Activated CD4-positive, CD25-positive, alpha-beta regulatory T cell treated with anti-CD3 and anti-CD28 coated beads, Interleukin-2, amount 50 U/mL, for 24 hours (primary cell): Measurements from ENCODE around the gene CLRN3.

ENCODE experiments used
- ATAC-seq, 2 donors: fragments of 150-1000 bp; cut with Tn5 transposase; one replicate each; pipeline ENCODE4 v1.10.0; 2021; ENCODE audit warnings: mild to moderate bottlenecking in 1 of 2, moderate library complexity in 1 of 2

The CLRN3 gene

GRCh38 chr10:127899766-127900387 lies 7.1 kb upstream of the CLRN3 start:
- no peak for ATAC-seq

GRCh38 chr10:127897177-127897576 lies 4.4 kb upstream of the CLRN3 start:
- ATAC-seq: no peak

DNA sequence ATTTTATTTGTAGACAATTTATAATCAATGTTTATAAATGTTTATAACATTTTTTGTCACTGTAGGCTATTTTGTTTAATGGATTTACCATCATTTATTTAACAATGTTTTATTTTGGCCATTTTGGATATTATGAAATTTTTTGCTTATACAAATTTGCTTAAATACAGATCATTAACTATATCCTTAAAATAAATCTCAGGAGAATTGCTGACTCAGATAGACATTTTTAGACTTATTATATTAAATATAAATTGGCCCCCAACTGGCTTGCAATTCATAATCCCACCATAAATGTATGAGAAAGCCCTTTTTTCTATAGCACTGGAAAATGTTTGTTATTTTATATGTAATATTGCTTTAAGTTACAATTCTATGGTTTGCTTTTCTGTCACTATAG lies 3.8 kb upstream of the CLRN3 start:
- ATAC-seq: no peak

DNA sequence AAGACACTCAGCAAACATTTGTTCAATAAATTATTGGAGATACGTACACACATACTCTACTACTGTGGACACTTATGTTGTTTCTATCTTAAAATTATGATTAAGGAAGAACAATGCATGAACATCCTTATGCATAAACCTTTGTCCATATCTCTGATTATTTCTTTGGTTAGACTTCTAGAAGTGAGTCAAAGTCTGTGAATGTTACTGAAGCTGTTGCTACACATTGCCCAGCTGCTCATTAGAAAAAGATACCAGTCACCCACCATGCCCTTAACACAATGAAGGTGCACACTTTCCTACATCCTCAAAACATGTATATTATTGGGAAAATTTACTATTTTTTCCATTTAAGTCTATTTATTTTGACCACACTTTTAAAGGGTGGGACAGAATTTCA lies 1.4 kb upstream of the CLRN3 start:
- ATAC-seq: no peak

GRCh38 chr10:127890832-127891334 lies 1.9 kb downstream of the CLRN3 start:
- no peak for ATAC-seq

DNA sequence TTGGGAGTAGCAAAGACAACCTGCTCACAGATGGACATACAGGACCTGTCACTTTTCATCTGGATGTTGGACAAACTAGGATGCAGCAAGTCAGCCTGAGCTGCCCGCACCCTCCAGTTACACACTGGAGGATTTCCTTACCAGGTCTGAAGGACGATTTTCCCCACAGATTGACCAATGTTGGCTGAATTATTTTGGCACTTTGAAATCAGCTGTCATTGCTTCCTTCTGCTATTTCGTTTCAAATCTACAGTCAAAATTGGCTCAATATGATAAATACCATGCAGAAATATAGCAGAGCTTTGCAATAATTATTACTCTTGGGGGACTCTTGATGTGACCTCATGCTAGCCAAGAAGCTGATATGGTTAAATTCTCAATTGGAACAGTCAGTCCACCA lies 2.5 kb downstream of the CLRN3 start:
- no peak for ATAC-seq

- no peak for ATAC-seq
Observed at GRCh38 chr10:127889605-127890195, 3.0 kb downstream of the CLRN3 start.

GRCh38 chr10:127888521-127889312 lies 4.0 kb downstream of the CLRN3 start:
- ATAC-seq: no peak

DNA sequence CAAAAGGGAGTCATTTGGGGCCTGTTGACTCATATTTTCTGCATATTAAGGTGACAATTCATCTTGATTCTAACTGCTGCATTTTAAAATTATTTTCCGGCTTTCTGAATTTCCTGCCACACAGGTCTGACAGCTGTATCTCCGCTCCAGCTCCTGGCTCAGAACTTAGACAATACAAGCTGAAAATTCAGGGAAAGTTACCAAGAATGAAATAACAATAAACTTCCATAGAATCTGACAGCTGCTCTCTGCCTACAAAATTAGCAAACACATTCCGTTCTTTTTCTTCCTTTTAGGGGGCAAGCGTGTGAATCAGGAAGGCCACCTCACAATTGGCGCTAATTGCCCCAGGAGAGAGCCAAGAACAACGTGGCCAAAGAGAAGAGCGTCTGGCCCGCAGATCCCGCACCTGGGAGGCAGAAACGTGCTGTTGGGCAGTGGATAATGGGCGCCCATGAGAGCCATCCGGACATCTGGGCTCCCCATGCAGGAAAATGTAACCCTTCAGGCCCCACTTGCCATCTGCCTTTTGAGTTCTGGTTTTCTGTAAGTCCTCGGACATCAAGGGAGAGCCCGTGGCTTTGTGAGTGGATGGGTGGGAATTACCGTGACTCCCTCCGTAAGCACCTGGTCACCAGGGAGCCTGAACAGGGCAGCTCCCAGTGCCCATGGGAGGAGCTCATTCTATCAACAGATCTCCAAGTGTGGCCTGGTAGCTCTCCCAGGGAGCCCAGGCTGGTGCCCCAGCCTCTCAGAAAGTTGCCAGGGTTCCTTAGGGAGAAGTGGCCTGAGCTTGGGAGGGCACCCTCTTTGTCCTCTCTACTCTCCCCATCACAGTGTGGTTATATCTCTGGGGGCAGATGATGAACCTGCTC lies 5.0 kb downstream of the CLRN3 start:
- ATAC-seq: no peak

- ATAC-seq: no peak
Observed at GRCh38 chr10:127886371-127887051, 6.2 kb downstream of the CLRN3 start.

DNA sequence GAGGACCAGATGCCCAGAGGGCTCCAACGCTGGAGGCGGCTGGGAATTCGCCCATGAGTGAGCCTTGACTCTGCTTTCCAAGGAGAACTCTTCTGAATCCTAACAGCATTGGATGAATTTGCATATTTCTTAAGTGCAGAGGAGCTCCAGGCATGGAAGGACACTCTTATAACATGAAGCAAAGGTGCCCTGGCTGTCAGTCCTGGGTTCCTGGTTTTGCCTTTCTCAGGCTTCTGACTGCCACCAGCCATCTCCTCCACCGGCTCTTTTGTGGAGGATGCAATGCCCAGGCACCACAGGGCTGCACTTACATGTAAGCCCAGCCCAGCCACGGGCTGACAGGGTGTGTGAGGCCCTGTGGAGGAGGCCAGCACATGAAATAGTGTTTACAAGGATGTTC lies 8.2 kb downstream of the CLRN3 start:
- no peak for ATAC-seq

DNA sequence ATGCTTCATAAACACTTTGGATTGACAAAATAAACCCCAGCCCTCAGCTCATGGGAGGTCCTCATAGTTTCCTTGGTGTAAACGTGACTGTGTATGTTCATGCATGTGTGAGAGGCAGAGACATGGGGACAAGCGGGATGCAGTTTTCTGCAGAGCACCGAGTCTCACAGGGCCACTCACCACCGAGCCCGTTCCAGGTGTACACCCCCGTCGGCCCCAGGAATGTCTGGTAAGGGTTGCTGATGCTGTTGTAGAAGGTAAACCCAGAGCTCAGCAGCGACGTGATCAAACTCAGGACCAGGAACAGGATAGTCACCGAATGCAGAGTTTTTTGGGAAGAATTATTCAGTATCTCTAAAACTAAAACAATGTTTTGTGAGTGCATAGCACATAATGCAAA lies 9.2 kb downstream of the CLRN3 start:
- no peak for ATAC-seq

DNA sequence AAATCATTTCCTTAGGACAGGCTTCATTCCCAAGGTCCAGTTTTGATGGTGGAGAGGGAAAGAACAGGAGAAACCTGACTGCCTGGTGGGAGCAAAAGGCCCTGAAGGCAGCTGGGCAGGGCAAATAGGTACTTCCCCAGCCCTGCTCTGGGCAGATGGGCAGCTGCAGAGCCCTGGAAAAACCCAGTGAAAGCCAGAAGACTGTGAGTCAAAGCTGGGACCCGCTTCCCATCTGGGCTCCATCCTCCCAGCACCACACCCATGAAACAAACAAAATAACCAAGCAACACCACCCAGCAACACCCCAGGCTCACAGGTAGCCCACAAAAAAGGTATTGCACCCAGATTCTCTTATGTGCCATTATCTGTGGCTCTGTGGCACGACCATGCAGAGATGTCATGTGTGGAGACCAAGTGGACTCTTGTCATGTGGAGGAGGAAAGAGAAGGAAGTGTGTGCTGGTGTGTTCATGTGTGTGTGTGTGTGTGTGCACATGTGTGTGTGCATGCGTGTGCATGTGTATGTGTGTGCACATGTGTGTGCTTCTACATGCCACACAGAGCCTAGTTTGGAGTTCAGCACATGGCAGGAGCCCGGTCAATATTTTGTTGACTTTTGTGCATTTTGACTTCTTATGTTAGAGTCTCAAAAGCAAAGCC lies 9.8 kb downstream of the CLRN3 start:
- ATAC-seq: no peak

DNA sequence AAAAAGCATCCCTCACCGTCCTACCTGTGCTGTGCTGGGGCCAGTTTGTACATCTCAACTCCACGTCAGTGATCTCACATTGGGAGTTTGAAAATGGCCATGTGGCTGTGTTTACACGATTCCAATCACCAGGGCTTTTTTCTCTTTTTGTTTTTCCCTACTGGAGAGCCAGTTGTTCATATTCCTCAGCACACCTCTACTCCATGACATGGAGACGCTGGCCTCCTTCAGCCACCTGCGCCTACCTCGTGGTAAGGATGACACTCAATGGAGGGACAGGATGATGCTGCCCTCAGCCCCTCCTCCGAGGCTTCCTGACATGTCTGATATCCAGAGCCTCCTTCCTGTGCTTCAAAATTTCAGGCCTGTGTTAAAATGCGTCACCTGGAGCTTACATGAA lies 10.3 kb downstream of the CLRN3 start:
- no peak for ATAC-seq

- ATAC-seq: no peak
Observed at GRCh38 chr10:127881262-127881661, 11.5 kb downstream of the CLRN3 start.

DNA sequence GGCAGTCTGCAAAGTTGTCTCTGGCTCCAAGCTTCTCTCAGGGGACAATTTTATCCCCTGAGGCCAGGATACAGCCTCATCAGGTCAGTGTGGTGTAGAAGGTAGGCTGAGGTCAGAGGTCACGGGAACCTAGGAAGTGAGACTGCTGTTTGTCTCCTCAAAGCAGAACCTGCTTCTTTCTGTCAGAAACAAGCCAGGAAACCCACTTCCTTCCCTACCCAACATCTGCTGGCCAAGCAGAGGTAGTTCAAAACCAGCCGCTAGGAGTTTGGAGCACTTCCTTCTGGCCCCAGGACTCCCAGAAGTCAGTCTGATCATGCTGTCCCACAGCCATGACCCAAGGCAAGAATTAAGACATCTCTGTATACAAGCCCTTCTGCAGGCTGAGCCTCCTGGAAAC lies 12.2 kb downstream of the CLRN3 start:
- ATAC-seq: no peak

- ATAC-seq: no peak
Observed at GRCh38 chr10:127878475-127879055, 14.2 kb downstream of the CLRN3 start.

DNA sequence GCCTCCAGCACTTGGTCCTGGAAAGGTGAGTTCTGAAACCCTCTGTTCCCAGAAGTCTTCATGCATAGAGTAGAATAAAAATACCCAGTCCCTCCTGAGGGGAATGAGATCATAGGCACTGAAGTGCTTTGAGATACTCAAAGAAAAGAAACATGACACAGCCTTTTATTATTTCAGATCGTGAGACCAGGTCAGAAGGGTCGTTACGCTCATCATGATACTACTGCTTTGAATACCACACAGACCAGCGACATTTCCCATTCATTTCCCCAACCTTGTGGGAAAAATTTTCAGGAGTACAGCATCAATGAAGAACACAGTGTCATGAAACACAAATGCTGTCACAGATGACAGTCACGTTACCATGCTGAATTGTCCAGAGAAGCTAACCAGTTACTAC lies 15.0 kb downstream of the CLRN3 start:
- ATAC-seq: no peak

DNA sequence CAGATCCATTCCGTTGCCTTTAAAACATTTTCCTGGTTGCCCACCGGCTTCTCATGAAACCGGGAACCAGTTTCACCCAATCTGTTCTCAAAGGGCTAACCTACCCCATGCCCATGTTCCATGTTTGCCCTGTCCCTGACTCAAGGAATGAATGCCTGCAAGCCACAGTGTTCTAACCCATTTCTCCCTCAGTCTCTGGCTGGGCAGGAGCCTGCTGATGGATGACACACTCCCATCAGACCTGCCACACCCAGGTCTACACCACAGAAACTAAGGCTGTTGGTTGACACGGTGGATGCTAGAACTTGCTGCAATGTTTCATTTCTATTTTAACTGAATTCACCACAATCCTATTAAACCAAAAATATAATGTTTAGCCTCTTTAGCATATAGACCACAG lies 15.6 kb downstream of the CLRN3 start:
- ATAC-seq: no peak

- no peak for ATAC-seq
Observed at GRCh38 chr10:127875916-127876315, 16.8 kb downstream of the CLRN3 start.

- ATAC-seq: no peak
Observed at GRCh38 chr10:127875449-127875765, 17.3 kb downstream of the CLRN3 start.
